RWPE2 (cell line): ENCODE data around the gene IL26.

ENCODE experiments used
- ATAC-seq: fragments of 200-7000 bp; cut with Tn5 transposase; 3 replicates; pipeline ENCODE4 v1.9.1; 2021; ENCODE audit warnings: low read depth
- DNase-seq: peaks from one replicate; pipeline ENCODE4 v3.0.0-alpha.2; 2020; ENCODE audit warnings: low spot score
- H3K27ac ChIP-seq: fragments of 450-650 bp; 2 replicates; pipeline ENCODE4 v1.5.1; 2017; ENCODE audit warnings: mild to moderate bottlenecking; ENCODE audit not compliant: poor library complexity, severe bottlenecking
- H3K27me3 ChIP-seq: fragments of 250-450 bp; sonication (Bioruptor Pico); 2 replicates; pipeline ENCODE4 v1.5.1; 2021; ENCODE audit warnings: mild to moderate bottlenecking, moderate library complexity; ENCODE audit not compliant: insufficient read depth, poor library complexity, severe bottlenecking
- H3K36me3 ChIP-seq: fragments of 250-450 bp; sonication (Bioruptor Pico); 2 replicates; pipeline ENCODE4 v1.5.1; 2020; ENCODE audit warnings: low read depth, mild to moderate bottlenecking, moderate library complexity
- H3K4me1 ChIP-seq: fragments of 250-450 bp; sonication (Bioruptor Pico); 2 replicates; pipeline ENCODE4 v1.5.1; 2021; ENCODE audit warnings: mild to moderate bottlenecking, moderate library complexity; ENCODE audit not compliant: insufficient read depth, poor library complexity, severe bottlenecking
- H3K4me3 ChIP-seq: fragments of 250-450 bp; sonication (Bioruptor Pico); 2 replicates; pipeline ENCODE4 v1.5.1; 2021; ENCODE audit warnings: mild to moderate bottlenecking, moderate library complexity; ENCODE audit not compliant: severe bottlenecking
- H3K9me3 ChIP-seq: fragments of 250-450 bp; sonication (Bioruptor Pico); 2 replicates; pipeline ENCODE4 v1.5.1; 2021; ENCODE audit warnings: mild to moderate bottlenecking, moderate library complexity; ENCODE audit not compliant: severe bottlenecking
- CTCF ChIP-seq: fragments of 450-650 bp; IDR thresholded peaks from one replicate; pipeline ENCODE4 v1.5.1; 2017; ENCODE audit warnings: mild to moderate bottlenecking, moderate library complexity; ENCODE audit not compliant: poor library complexity, severe bottlenecking

IL26 gene

GRCh38 chr12:68250454-68250853, 24.8 kb upstream of the IL26 start:
- no peaks in the 10 kb centered on the region for H3K36me3 ChIP-seq
- no peak for DNase-seq
- no peak for ATAC-seq
- no peak for TF ChIP-seq CTCF
- H3K9me3 ChIP-seq = no peaks in the 10 kb centered on the region
- no peaks in the 10 kb centered on the region for H3K4me1 ChIP-seq
- no peak overlapping the region for H3K4me3 ChIP-seq
- H3K27ac ChIP-seq = no peak overlapping the region
- no peaks in the 10 kb centered on the region for H3K27me3 ChIP-seq

GRCh38 chr12:68247785-68248184, 22.2 kb upstream of the IL26 start:
- TF ChIP-seq CTCF = no peak
- no peaks in the 10 kb centered on the region for H3K27me3 ChIP-seq

GRCh38 chr12:68246350-68246749, 20.7 kb upstream of the IL26 start:
- no peak for DNase-seq
- no peak overlapping the region for H3K27ac ChIP-seq
- ATAC-seq = no peak

More at GRCh38 chr12:68247785-68248184, 22.2 kb upstream of the IL26 start:
- no peaks in the 10 kb centered on the region for H3K9me3 ChIP-seq
- no peak overlapping the region for H3K4me3 ChIP-seq
- no peaks in the 10 kb centered on the region for H3K36me3 ChIP-seq
- no peak for DNase-seq
- ATAC-seq = no peak
- H3K27ac ChIP-seq = no peak overlapping the region
- no peaks in the 10 kb centered on the region for H3K4me1 ChIP-seq

GRCh38 chr12:68245180-68246021, 19.8 kb upstream of the IL26 start:
- Histone ChIP-seq H3K4me1 (peaks cover 3% of the 10 kb centered on the region), H3K36me3 (no peaks in the 10 kb centered on the region), H3K9me3 (no peaks in the 10 kb centered on the region), H3K27me3 (no peaks in the 10 kb centered on the region), H3K4me3 (no peak overlapping the region), H3K27ac (no peak overlapping the region)
- no peak for ATAC-seq
- no peak for DNase-seq
- no peak for TF ChIP-seq CTCF

More at GRCh38 chr12:68246350-68246749, 20.7 kb upstream of the IL26 start:
- Histone ChIP-seq H3K27me3 (no peaks in the 10 kb centered on the region), H3K4me1 (no peaks in the 10 kb centered on the region), H3K36me3 (no peaks in the 10 kb centered on the region), H3K4me3 (no peak overlapping the region), H3K9me3 (no peaks in the 10 kb centered on the region)
- TF ChIP-seq CTCF = no peak

- no peak for DNase-seq
- no peak for ATAC-seq
Measured at GRCh38 chr12:68242777-68243176, 17.2 kb upstream of the IL26 start.

More at GRCh38 chr12:68242777-68243176, 17.2 kb upstream of the IL26 start:
- Histone ChIP-seq H3K27ac (no peak overlapping the region), H3K4me3 (no peak overlapping the region), H3K4me1 (peaks cover 11% of the 10 kb centered on the region), H3K36me3 (no peaks in the 10 kb centered on the region), H3K9me3 (no peaks in the 10 kb centered on the region), H3K27me3 (no peaks in the 10 kb centered on the region)
- no peak for TF ChIP-seq CTCF
